Thyroid gland (tissue), 4 donors: Measurements from ENCODE around the gene PDIA6. TPM values are rescaled to one million over a fixed set of nuclear protein-coding genes. Genes with fewer than 3 reads are reported as not detected.

Experiments
- DNase-seq, 2 donors: peaks; one replicate each; pipeline ENCODE4 v3.0.0-alpha.2; 2019
- H3K27ac ChIP-seq, 3 donors: fragments of 200-600 bp; sonication (generic); 1 replicate in 2 of 3; 2 replicates in 1 of 3; pipeline ENCODE4 v1.5.1; 2016 to 2019; ENCODE audit warnings: mild to moderate bottlenecking in 1 of 3, moderate library complexity in 1 of 3
- H3K27me3 ChIP-seq: fragments of 200-600 bp; sonication (generic); one replicate; pipeline ENCODE4 v1.5.1; 2019
- H3K36me3 ChIP-seq, 2 donors: fragments of 200-600 bp; sonication (generic); one replicate each; pipeline ENCODE4 v1.5.1; 2016 to 2019
- H3K4me1 ChIP-seq, 2 donors: fragments of 200-600 bp; sonication (generic); one replicate each; pipeline ENCODE4 v1.5.1; 2017 to 2019
- H3K4me3 ChIP-seq, 3 donors: fragments of 200-600 bp; sonication (generic); replicated peaks in 1 of 3; 1 replicate in 2 of 3; 2 replicates in 1 of 3; pipeline ENCODE4 v1.5.1; 2016; ENCODE audit warnings: mild to moderate bottlenecking in 1 of 3
- H3K9me3 ChIP-seq: fragments of 200-600 bp; sonication (generic); one replicate; pipeline ENCODE4 v1.5.1; 2017
- POLR2A ChIP-seq, 2 donors: fragments of 450-650 bp; IDR thresholded peaks; one replicate each; pipeline ENCODE4 v1.6.1; 2017; ENCODE audit warnings: antibody characterized with exemption in 2 of 2, mild to moderate bottlenecking in 2 of 2, moderate library complexity in 1 of 2
- WGBS, 2 donors: methylation state at CpG; one replicate each; pipeline ENCODE4 v1.1.5; 2017; 5-methylcytosine and 5-hydroxymethylcytosine counted together
- intact Hi-C: fragments of 100-400 bp; cut with DNase I; formaldehyde crosslinking; loops from one replicate; pipeline ENCODE4 v1.15.1; 2023
- total RNA-seq, 4 donors: library from RNA; depleted of rRNA; stranded (reverse); fragments of >200 nt; gene quantifications; one replicate each; pipeline ENCODE4 v1.2.3, GENCODE V29; 2016
- TF ChIP-seq, protein P1 (sequence below), 6 experiments: fragments of 200-600 bp in 3 of 6; fragments of 450-650 bp in 3 of 6; sonication (generic) in 3 of 6; IDR thresholded peaks; one replicate each; pipeline ENCODE4 v1.5.1; 2016 to 2019; ENCODE audit warnings: antibody characterized with exemption in 6 of 6, mild to moderate bottlenecking in 2 of 6, inconsistent platforms in 1 of 6, moderate library complexity in 1 of 6

PDIA6 gene
- total RNA-seq, 4 donors from 2014 or later, result 227 to 540 (median 414) TPM

DNA sequence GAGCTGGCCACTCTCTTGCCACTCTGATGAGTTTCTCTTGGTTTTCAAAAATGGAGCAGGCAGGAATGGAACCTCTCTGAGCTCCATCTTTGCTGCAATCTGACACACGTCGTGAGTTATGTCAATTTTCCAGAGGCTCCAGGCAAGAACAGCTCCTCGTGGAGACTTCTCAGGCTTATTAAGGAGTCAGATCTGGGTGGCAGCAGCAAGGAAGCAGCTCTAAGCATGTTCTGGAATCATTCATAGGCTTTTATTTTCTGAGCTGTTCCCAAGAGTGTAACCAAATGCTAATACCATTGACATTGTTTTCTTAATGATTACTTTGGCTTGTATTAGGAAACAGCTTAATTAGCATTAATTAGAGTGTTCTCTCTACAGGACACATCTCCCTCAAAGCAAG is 26.1 kb upstream of the PDIA6 start:
- Histone ChIP-seq H3K27ac (no peak overlapping the region), H3K27me3 (no peaks in the 10 kb centered on the region), H3K9me3 (no peaks in the 10 kb centered on the region), H3K4me1 (peaks cover 0 to 5% of the 10 kb centered on the region in 2 donors), H3K4me3 (no peak overlapping the region), H3K36me3 (no peaks in the 10 kb centered on the region)
- intact Hi-C loops, result loop anchor here (5.0 to 10.0 kb wide), 2 partner anchors 284 to 746 kb away; no protein-coding TSS in a partner anchor
- TF ChIP-seq, protein P1, sequence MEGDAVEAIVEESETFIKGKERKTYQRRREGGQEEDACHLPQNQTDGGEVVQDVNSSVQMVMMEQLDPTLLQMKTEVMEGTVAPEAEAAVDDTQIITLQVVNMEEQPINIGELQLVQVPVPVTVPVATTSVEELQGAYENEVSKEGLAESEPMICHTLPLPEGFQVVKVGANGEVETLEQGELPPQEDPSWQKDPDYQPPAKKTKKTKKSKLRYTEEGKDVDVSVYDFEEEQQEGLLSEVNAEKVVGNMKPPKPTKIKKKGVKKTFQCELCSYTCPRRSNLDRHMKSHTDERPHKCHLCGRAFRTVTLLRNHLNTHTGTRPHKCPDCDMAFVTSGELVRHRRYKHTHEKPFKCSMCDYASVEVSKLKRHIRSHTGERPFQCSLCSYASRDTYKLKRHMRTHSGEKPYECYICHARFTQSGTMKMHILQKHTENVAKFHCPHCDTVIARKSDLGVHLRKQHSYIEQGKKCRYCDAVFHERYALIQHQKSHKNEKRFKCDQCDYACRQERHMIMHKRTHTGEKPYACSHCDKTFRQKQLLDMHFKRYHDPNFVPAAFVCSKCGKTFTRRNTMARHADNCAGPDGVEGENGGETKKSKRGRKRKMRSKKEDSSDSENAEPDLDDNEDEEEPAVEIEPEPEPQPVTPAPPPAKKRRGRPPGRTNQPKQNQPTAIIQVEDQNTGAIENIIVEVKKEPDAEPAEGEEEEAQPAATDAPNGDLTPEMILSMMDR (IDR thresholded peaks at IDR 0.05), result no peak
- no peak for TF ChIP-seq POLR2A (IDR thresholded peaks at IDR 0.05)
- WGBS, 2 donors, result 36 to 47% methylated on average over 3 of the region's 3 CpGs
- DNase-seq, result no peak

DNA sequence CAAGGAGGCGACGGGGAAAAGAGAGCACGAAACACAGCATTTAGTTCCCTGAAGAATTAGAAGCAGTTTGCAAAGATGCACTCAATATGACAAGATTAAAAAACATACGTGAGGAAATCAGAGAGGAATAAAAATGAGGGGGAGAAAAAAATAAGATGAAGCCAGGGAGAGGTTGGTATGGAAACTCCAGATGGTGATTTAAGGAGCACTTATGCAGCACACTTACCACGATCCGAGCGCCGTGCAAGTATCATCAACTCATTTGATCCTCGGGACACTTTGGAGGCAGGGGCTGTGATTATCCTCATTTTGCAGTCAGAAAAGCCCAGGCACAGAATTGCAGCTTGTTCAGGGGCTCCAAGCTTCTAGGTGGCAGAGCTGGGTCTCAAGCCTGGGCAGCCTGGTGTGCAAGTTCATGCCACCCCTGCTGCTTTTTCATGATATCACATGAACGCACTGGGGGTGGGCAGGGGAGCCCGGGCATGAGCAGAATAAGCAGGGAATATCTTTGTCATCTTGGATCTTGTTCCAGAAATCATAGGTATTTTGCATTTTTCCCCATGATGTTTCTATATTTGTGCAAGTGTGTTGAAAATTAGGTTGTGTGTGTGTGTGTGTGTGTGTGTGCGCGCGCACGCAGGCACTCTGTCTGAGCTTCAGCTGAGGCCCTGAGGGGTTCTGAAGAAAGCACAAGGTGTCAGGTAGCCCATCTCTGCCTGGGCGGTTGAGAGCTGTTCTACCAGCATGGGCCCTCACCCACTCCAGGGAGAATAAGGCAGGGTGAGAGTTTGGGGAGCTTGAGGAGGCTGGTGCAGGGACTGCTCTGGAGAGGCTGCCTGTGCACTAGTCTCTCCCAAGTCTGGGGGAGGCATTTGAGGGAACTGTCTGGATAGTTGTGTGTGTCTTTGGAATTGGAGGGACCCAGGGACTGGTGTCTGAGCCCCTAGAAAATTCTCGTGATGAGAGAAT is 25.0 kb upstream of the PDIA6 start:
- no peak for DNase-seq
- Histone ChIP-seq H3K27ac (no peak overlapping the region), H3K4me3 (no peak overlapping the region), H3K4me1 (peaks cover 0 to 5% of the 10 kb centered on the region in 2 donors), H3K36me3 (no peaks in the 10 kb centered on the region), H3K9me3 (no peaks in the 10 kb centered on the region), H3K27me3 (no peaks in the 10 kb centered on the region)
- 48 to 59% methylated on average over 17 of the region's 17 CpGs for WGBS, 2 donors
- TF ChIP-seq, protein P1 (IDR thresholded peaks at IDR 0.05), result no peak
- no peak for TF ChIP-seq POLR2A (IDR thresholded peaks at IDR 0.05)
- intact Hi-C loops, result loop anchor here (5.0 to 10.0 kb wide), 2 partner anchors 285 to 747 kb away; no protein-coding TSS in a partner anchor

DNA sequence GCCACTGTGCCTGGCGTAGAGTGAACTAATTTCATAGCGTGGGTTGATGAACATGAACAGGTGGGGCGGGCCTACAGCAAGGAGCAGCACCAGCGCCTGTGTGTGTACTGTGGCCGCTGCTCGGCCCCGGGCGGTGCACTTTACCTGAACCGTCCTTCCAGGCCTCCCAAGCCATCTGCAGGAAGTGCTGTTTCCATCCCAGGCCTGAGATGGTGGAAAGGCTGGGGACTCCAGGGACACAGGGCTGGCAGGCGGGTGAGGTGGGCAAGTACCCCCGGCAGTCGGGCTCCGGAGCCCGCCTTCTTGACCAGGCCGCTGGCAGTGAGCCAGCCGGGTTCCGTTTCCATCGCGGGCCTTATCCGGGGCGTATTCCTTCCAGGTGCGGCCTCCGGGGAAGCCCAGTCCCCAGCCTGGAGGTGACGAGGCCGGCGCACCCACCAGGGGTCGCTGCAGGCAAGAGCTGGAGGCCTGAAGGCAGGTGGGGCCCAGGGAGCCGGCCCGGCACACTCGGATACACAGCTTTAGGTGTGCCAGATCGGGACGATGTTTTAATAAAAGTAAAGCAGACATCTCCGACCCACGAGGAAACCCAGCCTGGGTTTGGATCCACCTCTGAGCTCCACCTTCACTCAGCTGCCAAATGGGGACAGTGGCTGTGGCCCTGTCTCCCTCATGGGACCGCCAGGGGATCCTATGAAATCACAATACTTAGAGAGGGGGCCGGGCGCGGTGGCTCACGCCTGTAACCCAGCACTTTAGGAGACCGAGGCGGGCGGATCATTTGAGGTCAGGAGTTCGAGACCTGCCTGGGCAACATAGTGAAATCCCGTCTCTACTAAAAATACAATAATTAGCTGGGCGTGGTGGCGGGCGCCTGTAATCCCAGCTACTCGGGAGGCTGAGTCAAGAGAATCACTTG is 22.7 kb upstream of the PDIA6 start:
- no peaks in the 10 kb centered on the region for H3K36me3 ChIP-seq
- TF ChIP-seq, protein P1 (IDR thresholded peaks at IDR 0.05), result peak; percentile 38 to 86 (median 57)
- no peak for TF ChIP-seq POLR2A (IDR thresholded peaks at IDR 0.05)

DNA sequence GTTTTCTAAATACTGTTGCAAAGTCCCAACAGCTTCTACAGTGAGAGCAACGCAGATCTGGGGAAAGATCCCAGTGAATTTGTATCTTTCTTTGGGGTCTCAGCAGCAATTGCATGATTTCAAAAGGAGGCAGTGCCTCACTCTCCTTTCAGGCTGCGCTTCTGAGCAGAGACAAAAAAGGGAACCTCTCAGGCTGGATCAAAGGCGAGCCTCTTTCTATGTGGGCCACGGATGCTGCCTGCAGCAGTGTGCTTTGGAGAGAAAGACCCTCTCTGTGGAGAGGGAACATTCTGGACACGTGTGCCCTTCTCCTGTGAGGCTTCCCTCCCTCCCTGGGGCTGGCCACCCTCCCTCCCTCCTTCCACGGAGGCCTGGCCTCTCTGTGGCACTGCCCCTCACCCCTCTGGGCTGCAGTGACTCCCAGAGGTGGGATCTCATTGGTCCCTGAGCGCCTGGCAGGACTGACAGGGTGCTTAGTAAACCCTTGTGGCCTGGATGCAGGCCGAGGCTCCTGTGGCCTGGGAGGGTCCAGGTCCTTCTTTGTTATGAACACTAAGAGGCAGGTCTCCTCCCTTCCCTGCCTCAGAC is 21.6 kb upstream of the PDIA6 start:
- Histone ChIP-seq H3K27me3 (no peaks in the 10 kb centered on the region), H3K36me3 (no peaks in the 10 kb centered on the region), H3K9me3 (no peaks in the 10 kb centered on the region), H3K27ac (no peak overlapping the region), H3K4me3 (no peak overlapping the region), H3K4me1 (peaks cover 0 to 10% of the 10 kb centered on the region in 2 donors)
- 82% methylated on average over 8 of the region's 8 CpGs for WGBS, 2 donors
- DNase-seq, result no peak
- intact Hi-C loops, result loop anchor here (10.0 kb wide), 1 partner anchor 751 kb away; no protein-coding TSS in a partner anchor
- TF ChIP-seq, protein P1 (IDR thresholded peaks at IDR 0.05), result no peak
- TF ChIP-seq POLR2A (IDR thresholded peaks at IDR 0.05), result no peak

More for the DNA sequence above, 22.7 kb upstream of the PDIA6 start:
- peak; percentile 72 to 74 for DNase-seq
- Histone ChIP-seq H3K27me3 (no peaks in the 10 kb centered on the region), H3K4me1 (peaks cover 0 to 10% of the 10 kb centered on the region in 2 donors), H3K27ac (no peak overlapping the region), H3K4me3 (no peak overlapping the region), H3K9me3 (no peaks in the 10 kb centered on the region)
- intact Hi-C loops, result loop anchor here (5.0 to 10.0 kb wide), 2 partner anchors 287 to 749 kb away; no protein-coding TSS in a partner anchor
- 55 to 80% methylated on average over 21 to 36 of the region's 48 CpGs for WGBS, 2 donors
